Breast epithelium (tissue), 4 donors: ENCODE data around the gene GALNT16. TPM values are rescaled to one million over a fixed set of nuclear protein-coding genes. Genes with fewer than 3 reads are reported as not detected.

Experiments
- DNase-seq, 2 donors: peaks; one replicate each; pipeline ENCODE4 v3.0.0-alpha.2; 2019; ENCODE audit warnings: low spot score in 2 of 2
- H3K27ac ChIP-seq, 2 donors: fragments of 200-600 bp; sonication (generic) in 1 of 2; one replicate each; pipeline ENCODE4 v1.5.1; 2016 to 2019; ENCODE audit warnings: mild to moderate bottlenecking in 1 of 2
- H3K27me3 ChIP-seq, 2 donors: fragments of 200-600 bp; sonication (generic) in 1 of 2; one replicate each; pipeline versions ENCODE4 v1.5.1 to v1.6.0; 2017 to 2019; ENCODE audit warnings: control low read depth in 1 of 2, mild to moderate bottlenecking in 1 of 2
- H3K36me3 ChIP-seq: fragments of 200-600 bp; one replicate; pipeline ENCODE4 v1.5.1; 2019
- H3K4me1 ChIP-seq, 2 donors: fragments of 200-600 bp; sonication (generic); one replicate each; pipeline ENCODE4 v1.5.1; 2016 to 2019; ENCODE audit warnings: control low read depth in 1 of 2
- H3K4me3 ChIP-seq, 3 donors: fragments of 200-600 bp; sonication (generic); 1 replicate in 2 of 3; 2 replicates in 1 of 3; pipeline ENCODE4 v1.5.1; 2016 to 2019; ENCODE audit warnings: mild to moderate bottlenecking in 3 of 3, moderate library complexity in 2 of 3
- H3K9me3 ChIP-seq, 2 donors: fragments of 200-600 bp; sonication (generic) in 1 of 2; one replicate each; pipeline ENCODE4 v1.5.1; 2016 to 2019; ENCODE audit warnings: control low read depth in 1 of 2
- POLR2A ChIP-seq: fragments of 450-650 bp; IDR thresholded peaks from one replicate; pipeline ENCODE4 v1.6.1; 2016; ENCODE audit warnings: antibody characterized with exemption, mild to moderate bottlenecking, moderate library complexity
- POLR2AphosphoS5 ChIP-seq, 3 donors: sonication (generic); formaldehyde crosslinking; IDR thresholded peaks; one replicate each; pipeline ENCODE4 v1.6.1; 2017; ENCODE audit warnings: antibody characterized with exemption in 3 of 3
- intact Hi-C: fragments of 100-400 bp; cut with DNase I; formaldehyde crosslinking; loops from one replicate; pipeline ENCODE4 v1.15.1; 2023; ENCODE audit warnings: low total_unique reads
- total RNA-seq, 3 donors: library from RNA; depleted of rRNA; stranded (reverse); fragments of >200 nt; gene quantifications; one replicate each; pipeline ENCODE4 v1.1.0, GENCODE V29; 2016
- TF ChIP-seq, protein P1 (sequence below), 3 donors: fragments of 450-650 bp; IDR thresholded peaks; one replicate each; pipeline ENCODE4 v1.5.1; 2016 to 2017; ENCODE audit warnings: antibody characterized with exemption in 3 of 3, mild to moderate bottlenecking in 3 of 3, moderate library complexity in 3 of 3

Gene GALNT16
- total RNA-seq, 3 donors from 2014 or later = 6.3 to 20.6 (median 8.8) TPM

DNA sequence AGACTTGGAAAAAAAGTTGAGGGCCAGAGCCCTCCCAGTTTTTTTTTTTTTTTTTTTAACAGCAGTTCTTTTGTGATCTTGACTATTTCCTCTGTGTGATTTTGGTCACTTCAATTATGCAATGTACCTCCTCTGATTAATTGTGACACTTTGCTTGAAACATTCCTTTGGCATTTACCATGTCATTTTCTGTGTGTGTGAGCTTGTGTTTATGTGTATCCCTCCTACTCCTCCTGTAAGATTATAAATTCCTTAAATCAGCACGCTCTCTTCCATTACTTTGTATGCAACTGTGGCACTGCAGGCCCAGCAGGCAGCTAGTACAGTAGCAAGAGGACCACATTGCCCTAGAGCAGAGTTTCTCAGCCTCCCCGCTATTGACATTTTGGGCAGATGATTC lies 33.2 kb upstream of the GALNT16 start:
- Histone ChIP-seq H3K36me3 (no peaks in the 10 kb centered on the region), H3K27me3 (no peaks in the 10 kb centered on the region), H3K27ac (no peak overlapping the region), H3K9me3 (no peaks in the 10 kb centered on the region), H3K4me3 (no peak overlapping the region), H3K4me1 (no peaks in the 10 kb centered on the region)
- DNase-seq = no peak
- intact Hi-C loops = no loop called here
- TF ChIP-seq, protein P1, sequence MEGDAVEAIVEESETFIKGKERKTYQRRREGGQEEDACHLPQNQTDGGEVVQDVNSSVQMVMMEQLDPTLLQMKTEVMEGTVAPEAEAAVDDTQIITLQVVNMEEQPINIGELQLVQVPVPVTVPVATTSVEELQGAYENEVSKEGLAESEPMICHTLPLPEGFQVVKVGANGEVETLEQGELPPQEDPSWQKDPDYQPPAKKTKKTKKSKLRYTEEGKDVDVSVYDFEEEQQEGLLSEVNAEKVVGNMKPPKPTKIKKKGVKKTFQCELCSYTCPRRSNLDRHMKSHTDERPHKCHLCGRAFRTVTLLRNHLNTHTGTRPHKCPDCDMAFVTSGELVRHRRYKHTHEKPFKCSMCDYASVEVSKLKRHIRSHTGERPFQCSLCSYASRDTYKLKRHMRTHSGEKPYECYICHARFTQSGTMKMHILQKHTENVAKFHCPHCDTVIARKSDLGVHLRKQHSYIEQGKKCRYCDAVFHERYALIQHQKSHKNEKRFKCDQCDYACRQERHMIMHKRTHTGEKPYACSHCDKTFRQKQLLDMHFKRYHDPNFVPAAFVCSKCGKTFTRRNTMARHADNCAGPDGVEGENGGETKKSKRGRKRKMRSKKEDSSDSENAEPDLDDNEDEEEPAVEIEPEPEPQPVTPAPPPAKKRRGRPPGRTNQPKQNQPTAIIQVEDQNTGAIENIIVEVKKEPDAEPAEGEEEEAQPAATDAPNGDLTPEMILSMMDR (IDR thresholded peaks at IDR 0.05) = no peak
- no peak for TF ChIP-seq POLR2AphosphoS5 (IDR thresholded peaks at IDR 0.05)
- TF ChIP-seq POLR2A = no peak

DNA sequence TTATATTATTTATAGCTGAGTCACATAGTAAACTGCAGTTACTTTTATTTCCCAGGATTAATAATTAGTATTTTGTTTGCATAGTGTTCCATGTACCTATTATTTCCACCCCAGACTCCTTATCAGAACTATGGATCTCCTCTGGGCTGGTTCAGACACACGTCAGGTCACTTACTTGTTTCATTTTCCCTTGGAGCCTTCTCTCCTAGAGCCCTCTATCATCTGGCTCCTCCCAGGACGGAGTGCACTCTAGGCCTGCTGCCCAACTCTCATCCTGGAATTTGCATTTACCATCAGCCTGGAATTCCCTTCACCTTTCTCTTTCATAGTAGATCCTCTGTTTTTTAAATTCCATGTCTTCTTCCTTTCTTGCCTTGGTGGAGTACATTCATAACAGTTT lies 28.5 kb upstream of the GALNT16 start:
- no peaks in the 10 kb centered on the region for H3K9me3 ChIP-seq
- no peaks in the 10 kb centered on the region for H3K4me1 ChIP-seq
- intact Hi-C loops = no loop called here
- H3K27ac ChIP-seq = no peak overlapping the region
- DNase-seq = no peak
- peaks cover 10% of the 10 kb centered on the region for H3K36me3 ChIP-seq
- TF ChIP-seq, protein P1 (IDR thresholded peaks at IDR 0.05) = no peak
- no peak for TF ChIP-seq POLR2A
- TF ChIP-seq POLR2AphosphoS5 (IDR thresholded peaks at IDR 0.05) = no peak
- no peaks in the 10 kb centered on the region for H3K27me3 ChIP-seq
- no peak overlapping the region for H3K4me3 ChIP-seq

DNA sequence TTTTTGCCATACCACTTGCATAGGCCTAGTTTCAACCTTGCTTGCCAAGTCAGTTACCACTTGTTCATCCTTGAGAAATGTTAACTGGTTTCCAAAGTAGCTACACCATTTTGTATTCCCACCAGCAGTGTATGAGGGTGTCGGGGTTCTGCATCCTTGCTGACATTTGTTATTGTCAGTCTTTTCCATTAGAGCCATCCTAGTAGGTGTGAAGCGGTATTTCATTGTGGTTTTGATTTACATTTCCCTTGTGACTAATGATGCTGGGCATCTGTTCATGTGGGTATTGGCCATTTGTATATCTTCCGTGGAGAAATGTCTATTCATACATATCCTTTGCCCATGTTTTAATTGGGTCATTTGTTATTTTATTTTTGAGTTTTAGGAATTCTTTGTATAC lies 27.6 kb upstream of the GALNT16 start:
- Histone ChIP-seq H3K9me3 (no peaks in the 10 kb centered on the region), H3K36me3 (peaks cover 10% of the 10 kb centered on the region), H3K4me1 (no peaks in the 10 kb centered on the region), H3K27me3 (no peaks in the 10 kb centered on the region), H3K4me3 (no peak overlapping the region), H3K27ac (no peak overlapping the region)
- intact Hi-C loops = no loop called here
- TF ChIP-seq, protein P1 (IDR thresholded peaks at IDR 0.05) = no peak
- TF ChIP-seq POLR2A (no peak), POLR2AphosphoS5 (IDR thresholded peaks at IDR 0.05) (no peak)
- DNase-seq = no peak

DNA sequence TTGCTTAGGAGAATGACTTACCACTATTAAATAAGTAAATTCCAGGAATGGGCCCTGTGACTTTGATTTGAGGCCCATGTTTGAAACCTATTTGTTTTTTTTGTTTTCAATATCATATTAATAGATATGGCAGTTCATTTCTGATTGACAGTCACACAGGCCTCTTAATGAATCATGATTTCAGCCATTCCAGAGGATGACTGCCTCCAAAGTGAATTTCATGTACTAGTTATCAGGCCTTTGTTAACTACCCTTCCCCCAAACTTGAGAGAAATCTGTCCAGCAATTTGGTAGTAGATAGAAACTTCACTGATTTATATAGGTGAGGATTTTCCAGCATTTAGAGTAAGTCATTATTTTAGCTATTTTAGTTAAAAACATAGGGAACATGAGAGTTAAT lies 25.9 kb upstream of the GALNT16 start:
- intact Hi-C loops = no loop called here
- Histone ChIP-seq H3K36me3 (peaks cover 10% of the 10 kb centered on the region), H3K9me3 (no peaks in the 10 kb centered on the region), H3K27me3 (no peaks in the 10 kb centered on the region), H3K27ac (no peak overlapping the region), H3K4me3 (no peak overlapping the region), H3K4me1 (no peaks in the 10 kb centered on the region)
- DNase-seq = no peak
- TF ChIP-seq, protein P1 (IDR thresholded peaks at IDR 0.05) = no peak
- TF ChIP-seq POLR2A = no peak
- TF ChIP-seq POLR2AphosphoS5 (IDR thresholded peaks at IDR 0.05) = no peak

DNA sequence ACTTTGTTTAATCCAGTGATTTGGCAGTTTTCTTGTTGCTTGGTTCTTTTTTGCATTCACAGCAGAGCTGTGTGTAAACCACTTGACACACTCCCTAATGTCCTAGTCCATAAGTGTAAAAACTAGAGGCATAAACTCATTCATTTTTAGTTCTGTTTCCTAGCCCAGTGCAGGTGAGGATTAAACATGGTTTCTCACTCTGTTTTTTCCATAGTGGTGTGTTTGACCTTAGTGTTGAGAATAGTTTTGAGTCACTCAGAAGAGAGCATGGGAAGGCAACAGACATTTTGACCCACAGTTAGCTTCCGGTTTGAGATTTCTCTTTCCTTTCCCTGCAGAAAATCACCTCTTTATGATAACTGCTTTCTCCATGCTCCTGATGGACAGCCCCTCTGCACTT lies 24.2 kb upstream of the GALNT16 start:
- H3K9me3 ChIP-seq = no peaks in the 10 kb centered on the region
- intact Hi-C loops = no loop called here
- no peak overlapping the region for H3K27ac ChIP-seq
- no peak for TF ChIP-seq POLR2A
- TF ChIP-seq POLR2AphosphoS5 (IDR thresholded peaks at IDR 0.05) = no peak
- TF ChIP-seq, protein P1 (IDR thresholded peaks at IDR 0.05) = no peak
- H3K27me3 ChIP-seq = no peaks in the 10 kb centered on the region
- H3K36me3 ChIP-seq = peaks cover 10% of the 10 kb centered on the region
- DNase-seq = no peak
- H3K4me3 ChIP-seq = no peak overlapping the region
- no peaks in the 10 kb centered on the region for H3K4me1 ChIP-seq
